ENCODE data around the gene MLLT3.

- no peak for TF ChIP-seq POLR2AphosphoS5 (IDR thresholded peaks at IDR 0.05)
- TF ChIP-seq, protein P1, sequence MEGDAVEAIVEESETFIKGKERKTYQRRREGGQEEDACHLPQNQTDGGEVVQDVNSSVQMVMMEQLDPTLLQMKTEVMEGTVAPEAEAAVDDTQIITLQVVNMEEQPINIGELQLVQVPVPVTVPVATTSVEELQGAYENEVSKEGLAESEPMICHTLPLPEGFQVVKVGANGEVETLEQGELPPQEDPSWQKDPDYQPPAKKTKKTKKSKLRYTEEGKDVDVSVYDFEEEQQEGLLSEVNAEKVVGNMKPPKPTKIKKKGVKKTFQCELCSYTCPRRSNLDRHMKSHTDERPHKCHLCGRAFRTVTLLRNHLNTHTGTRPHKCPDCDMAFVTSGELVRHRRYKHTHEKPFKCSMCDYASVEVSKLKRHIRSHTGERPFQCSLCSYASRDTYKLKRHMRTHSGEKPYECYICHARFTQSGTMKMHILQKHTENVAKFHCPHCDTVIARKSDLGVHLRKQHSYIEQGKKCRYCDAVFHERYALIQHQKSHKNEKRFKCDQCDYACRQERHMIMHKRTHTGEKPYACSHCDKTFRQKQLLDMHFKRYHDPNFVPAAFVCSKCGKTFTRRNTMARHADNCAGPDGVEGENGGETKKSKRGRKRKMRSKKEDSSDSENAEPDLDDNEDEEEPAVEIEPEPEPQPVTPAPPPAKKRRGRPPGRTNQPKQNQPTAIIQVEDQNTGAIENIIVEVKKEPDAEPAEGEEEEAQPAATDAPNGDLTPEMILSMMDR (IDR thresholded peaks at IDR 0.05): no peak
- no peak for TF ChIP-seq EP300 (IDR thresholded peaks at IDR 0.05)
Observed at GRCh38 chr9:20357037-20357432, 265.3 kb downstream of the MLLT3 start.

All from suprapubic skin (tissue), 4 donors.